GM03348 (cell line): ENCODE measurements around the gene MOCOS.

ENCODE experiments used
- DNase-seq: peaks from one replicate; pipeline ENCODE4 v3.0.0; 2012; ENCODE audit warnings: low spot score

MOCOS gene

GRCh38 chr18:36304723-36305122 is 117.4 kb downstream of the MOCOS start:
- DNase-seq: no peak

- DNase-seq: no peak
Measured at GRCh38 chr18:36305375-36305774, 118.1 kb downstream of the MOCOS start.

GRCh38 chr18:36307513-36307912 is 120.2 kb downstream of the MOCOS start:
- DNase-seq: no peak

DNA sequence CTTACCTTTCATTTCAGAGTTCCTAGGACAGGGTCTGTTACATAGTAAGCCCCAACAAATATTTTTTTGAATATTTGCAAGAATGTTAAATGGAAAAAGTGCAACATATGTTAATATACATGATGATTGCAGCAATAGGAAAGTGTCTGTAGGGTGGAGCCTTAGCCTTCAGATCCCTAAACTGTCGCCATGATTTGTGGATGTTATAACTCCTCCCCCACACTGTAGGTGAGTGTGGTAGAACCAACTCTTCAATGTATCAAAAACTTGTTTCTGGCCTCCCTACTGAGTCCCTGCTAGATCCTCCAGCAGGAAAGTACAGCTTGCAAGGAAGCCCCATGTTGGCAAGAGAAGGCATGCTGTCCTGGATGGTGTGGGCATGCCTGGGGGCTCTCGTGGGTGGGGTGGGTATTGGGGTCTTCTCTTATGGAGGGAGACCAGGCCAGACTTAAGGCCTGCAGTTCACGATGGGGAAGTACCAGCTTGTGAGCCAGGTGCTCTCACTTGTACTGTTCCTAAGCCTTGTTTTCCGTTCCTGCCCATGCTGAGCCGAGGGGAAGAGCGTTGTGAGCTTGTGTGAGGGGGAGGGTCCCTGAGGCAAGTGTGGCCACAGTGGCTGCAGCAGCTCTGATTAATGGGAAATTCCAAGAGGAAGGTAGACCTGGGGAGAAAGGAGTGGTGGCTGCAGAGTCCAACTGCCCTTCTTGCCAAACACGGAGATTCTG is 121.6 kb downstream of the MOCOS start:
- no peak for DNase-seq

DNA sequence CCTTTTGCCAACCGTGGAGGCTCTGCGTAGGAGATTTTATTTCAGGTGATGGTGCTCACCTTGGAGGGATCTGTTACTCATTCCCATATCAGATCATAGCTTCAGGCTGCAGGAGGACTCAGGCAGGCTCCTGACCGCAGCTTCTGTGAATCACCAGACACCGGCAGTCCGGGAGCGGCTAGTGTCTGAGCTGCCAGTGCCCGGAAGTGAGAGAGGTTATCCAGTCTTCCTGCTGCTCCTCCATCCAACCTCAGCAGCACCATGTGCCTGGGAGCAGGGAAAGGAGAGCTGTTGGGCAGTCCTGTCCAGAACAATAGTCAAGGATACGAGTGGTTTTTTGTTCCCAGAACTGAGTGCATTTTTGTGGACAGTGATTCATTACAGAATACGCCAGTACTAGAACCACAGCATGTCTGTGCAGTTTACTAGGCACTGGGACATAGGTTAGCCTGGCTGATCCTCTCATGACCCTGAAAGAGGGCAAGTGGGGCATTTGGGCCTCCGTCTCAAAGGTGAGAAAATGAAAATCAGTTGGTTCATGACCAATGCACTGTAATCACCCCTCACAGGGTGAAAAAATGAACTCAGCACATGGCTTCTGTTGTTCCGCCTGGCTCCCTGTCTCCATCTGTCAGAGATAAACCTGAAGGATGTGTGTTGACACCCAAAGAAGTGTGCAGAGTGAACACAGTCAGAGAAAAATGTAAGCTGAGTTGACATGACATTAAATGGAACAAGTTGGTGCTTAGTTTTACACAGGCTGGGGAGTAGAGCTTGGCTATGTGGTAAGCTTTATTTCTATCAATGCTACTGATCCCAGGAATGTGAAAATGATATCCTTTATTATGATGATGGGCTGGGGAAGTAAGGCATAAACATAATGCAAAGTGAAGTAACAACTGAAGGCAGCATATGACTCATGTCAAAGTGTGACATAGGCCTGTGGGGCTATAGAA is 122.4 kb downstream of the MOCOS start:
- DNase-seq: peak; percentile 91

- no peak for DNase-seq
Measured at GRCh38 chr18:36311026-36311570, 123.8 kb downstream of the MOCOS start.

DNA sequence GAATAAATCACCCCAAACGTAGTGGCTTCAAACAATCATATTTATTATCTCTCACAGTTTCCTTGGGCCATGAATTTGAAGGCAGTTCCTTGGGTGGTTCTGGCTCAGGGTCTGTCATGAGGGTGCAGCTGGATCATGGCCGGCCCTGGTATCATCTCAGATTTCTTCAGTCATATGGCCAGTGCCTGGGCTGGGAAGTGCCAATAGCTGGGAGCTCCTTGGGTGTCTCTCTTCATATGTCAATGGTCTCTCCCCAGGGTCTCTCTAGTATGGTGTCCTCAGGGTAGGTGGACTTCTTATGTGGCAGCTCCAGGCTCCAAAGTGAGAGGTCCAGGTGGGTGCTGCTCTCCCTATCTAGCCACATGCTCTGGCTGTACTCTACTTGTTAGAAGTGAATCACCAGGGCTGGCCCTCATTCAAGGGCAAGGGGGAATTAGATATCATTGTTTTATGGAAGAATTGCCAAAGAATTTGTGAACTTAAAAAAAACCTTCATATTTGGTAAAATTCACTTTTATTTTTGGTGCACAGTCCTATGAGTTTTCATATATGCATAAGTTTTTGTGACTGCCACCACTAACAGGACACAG is 125.6 kb downstream of the MOCOS start:
- DNase-seq: no peak

DNA sequence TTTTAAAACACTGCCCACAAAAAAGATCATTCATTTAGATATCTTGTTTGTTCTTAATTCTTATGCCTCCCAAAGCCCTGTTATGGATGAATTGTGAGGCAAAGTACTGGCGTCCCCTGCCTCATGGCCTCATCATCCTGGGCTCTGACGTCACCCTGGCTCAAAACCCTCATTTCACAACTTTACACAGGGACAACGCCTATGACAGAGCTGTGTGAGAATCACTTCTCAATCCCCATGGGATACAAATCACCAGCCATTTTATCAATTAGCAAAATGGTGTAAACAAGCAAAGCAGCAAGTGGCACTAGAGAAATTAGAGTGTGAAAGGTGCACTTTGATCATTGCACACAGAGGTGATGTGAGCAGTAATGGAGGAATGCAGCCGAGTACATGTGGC is 126.8 kb downstream of the MOCOS start:
- peak; percentile 40 for DNase-seq

DNA sequence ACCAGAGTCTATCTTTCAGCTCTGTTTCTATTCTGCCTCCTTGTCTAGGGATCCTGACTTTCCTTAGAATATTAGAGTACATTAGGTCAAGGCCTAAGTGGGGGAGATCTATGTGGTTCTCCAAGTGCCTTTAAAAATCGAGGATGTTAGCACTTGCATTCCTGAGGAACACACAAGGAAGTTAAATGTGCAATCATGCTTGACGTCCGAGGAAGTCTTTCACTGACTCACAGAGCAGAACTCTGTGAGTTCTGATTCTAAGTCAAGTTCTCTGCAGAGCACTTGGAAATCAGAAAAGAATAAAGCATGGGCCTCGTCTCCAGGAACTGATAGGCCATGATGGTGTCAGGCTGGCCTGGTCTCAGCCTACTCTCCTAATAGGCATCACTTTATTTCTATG is 127.5 kb downstream of the MOCOS start:
- peak; percentile 66 for DNase-seq

- DNase-seq: peak; percentile 64
Measured at GRCh38 chr18:36315736-36316135, 128.4 kb downstream of the MOCOS start.

GRCh38 chr18:36316246-36316645 is 128.9 kb downstream of the MOCOS start:
- no peak for DNase-seq
